HUES48 (cell line): Measurements from ENCODE around the gene PIK3C2B.
A peak's percentile ranks its signal among the peaks of the same experiment; 100 is the strongest.

ENCODE experiments used
- H3K27ac ChIP-seq: one replicate; pipeline ENCODE4 v1.7.0; 2013; ENCODE audit warnings: low read depth, low read length, inconsistent platforms
- H3K27me3 ChIP-seq: 2 replicates; pipeline ENCODE4 v1.6.1; 2013; ENCODE audit warnings: mild to moderate bottlenecking, low read length; ENCODE audit not compliant: control insufficient read depth, insufficient read depth
- H3K36me3 ChIP-seq: 2 replicates; pipeline ENCODE4 v1.6.1; 2013; ENCODE audit warnings: low read length; ENCODE audit not compliant: control insufficient read depth, insufficient read depth
- H3K4me1 ChIP-seq: 2 replicates; pipeline ENCODE4 v1.6.1; 2013; ENCODE audit warnings: mild to moderate bottlenecking, low read length; ENCODE audit not compliant: control insufficient read depth, insufficient read depth
- H3K4me3 ChIP-seq: 2 replicates; pipeline ENCODE4 v1.5.1; 2013; ENCODE audit warnings: mild to moderate bottlenecking, low read depth, low read length
- H3K9ac ChIP-seq: 2 replicates; pipeline ENCODE4 v1.6.1; 2013; ENCODE audit warnings: mild to moderate bottlenecking, low read depth, low read length, moderate library complexity
- H3K9me3 ChIP-seq: 2 replicates; pipeline ENCODE4 v1.6.1; 2013; ENCODE audit warnings: low read length; ENCODE audit not compliant: control insufficient read depth, insufficient read depth

PIK3C2B gene

DNA sequence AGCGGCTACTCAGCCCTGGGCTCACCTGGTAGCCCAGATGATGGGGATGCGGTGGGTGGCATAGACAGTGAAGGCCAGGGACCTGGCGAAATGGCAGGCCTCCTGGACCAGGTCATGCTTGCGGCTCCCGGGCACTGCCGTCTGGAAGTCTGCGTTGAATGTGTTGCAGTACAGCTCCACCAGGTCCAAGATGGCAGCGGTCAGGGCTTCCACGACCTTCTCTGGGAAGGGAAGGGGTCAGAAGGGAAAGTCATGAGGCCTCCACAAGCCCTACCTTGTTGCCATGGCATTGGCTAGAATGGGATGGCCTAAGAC lies 38.8 kb downstream of the PIK3C2B start:
- H3K27ac ChIP-seq, result peak overlapping the region; percentile 75
- H3K27me3 ChIP-seq, result no peaks in the 10 kb centered on the region
- H3K9ac ChIP-seq, result no peak overlapping the region
- H3K4me3 ChIP-seq, result no peak overlapping the region
- H3K9me3 ChIP-seq, result no peaks in the 10 kb centered on the region
- peaks cover 22% of the 10 kb centered on the region; the same call in 1 of the 2 replicates for H3K36me3 ChIP-seq
- peaks cover 37% of the 10 kb centered on the region for H3K4me1 ChIP-seq

DNA sequence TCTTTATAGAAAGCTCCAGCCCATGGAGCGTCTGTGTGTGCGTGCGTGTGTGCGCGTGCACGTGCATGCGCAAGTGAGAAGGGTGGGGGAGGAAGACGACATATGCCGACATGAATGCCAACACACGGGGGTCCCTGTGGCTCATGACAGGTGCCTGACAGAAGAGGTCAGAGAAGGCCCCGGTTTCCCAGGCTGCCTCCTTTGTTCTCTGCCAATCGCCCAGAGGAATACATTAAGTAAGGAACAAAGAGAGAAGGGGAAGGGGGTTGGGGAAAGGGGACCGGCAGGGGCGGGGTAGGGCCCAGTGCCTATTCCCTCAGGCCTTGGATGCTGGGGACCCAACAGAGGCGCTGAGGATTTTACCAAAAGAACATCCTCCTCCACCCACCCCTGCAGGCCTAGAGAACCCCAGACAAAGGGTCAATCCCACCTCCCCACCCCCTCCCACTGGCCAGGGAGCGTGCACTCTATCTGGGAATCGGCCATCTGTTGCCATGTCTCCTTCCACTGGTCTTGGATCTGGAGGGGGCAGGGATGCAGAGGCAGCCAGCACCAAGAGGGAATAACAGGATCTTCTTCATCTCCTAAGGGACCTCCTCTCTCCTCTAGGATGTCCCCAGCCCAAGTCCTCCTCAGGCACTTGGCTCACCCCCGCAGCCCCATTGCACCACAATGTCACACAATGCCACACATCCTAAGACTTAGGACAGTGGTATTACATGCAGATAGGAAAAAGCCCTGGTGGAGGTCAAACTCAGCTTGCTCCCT lies 39.4 kb downstream of the PIK3C2B start:
- peak overlapping the region; percentile 85 for H3K27ac ChIP-seq
- H3K9ac ChIP-seq, result no peak overlapping the region
- no peak overlapping the region; the same call in 1 of the 2 replicates for H3K4me3 ChIP-seq
- H3K4me1 ChIP-seq, result peaks cover 37% of the 10 kb centered on the region
- no peaks in the 10 kb centered on the region for H3K9me3 ChIP-seq
- H3K27me3 ChIP-seq, result no peaks in the 10 kb centered on the region
- H3K36me3 ChIP-seq, result peaks cover 17% of the 10 kb centered on the region; the same call in 1 of the 2 replicates

DNA sequence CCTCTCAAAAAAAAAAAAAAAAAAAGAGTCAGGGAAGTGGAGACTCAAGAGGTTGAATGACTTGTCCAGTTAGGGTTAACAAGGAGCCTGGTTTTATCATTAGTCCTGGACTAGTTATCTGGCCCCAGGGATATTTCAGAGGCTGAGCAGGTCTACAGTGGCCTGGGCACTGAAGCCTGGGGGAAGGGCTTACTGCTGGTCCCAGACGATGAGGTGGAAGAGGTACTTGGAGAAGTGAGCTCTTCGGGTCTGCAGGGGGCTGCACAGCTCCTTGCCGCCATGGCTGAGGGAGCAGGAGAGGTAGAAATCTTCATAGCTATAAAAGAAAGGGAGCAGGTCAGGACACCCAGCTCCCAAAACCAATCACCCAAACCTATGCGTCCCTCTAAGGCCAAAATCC lies 40.1 kb downstream of the PIK3C2B start:
- no peak overlapping the region for H3K4me3 ChIP-seq
- H3K9ac ChIP-seq, result no peak overlapping the region; the same call in 1 of the 2 replicates
- H3K27ac ChIP-seq, result peak overlapping the region; percentile 85
- peaks cover 41% of the 10 kb centered on the region for H3K4me1 ChIP-seq
- H3K27me3 ChIP-seq, result no peaks in the 10 kb centered on the region
- no peaks in the 10 kb centered on the region for H3K9me3 ChIP-seq
- H3K36me3 ChIP-seq, result peaks cover 13% of the 10 kb centered on the region; the same call in 1 of the 2 replicates

DNA sequence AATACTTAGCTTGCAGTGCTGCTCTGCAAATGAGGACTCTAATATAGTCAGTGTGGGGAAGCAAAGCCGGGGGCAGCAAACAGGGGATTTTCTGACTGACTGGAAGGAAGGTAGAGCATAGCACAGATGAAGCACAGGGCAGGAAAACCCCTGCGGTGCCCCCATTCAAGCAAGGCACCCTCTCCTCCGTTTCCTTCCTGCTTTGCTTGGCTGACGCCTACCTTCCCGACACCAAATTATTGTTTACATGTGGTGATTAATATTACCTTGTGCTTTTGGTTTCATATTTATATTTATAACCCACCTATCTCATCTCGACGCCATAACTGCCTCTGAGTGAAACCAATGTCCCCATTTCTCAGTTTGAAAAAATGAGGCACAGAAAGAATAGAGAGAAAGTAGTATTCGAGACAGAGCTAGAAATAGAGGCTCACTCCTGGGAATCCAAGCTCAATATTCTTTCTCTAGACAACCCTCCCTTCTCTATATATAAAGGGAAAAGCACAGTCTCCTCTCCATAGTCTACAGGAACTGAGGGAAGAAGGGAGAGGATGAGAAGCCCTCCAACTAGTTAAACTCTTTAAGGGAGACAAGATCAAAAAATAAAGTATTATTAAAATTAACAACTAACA lies 41.3 kb downstream of the PIK3C2B start:
- no peaks in the 10 kb centered on the region for H3K9me3 ChIP-seq
- no peak overlapping the region for H3K9ac ChIP-seq
- H3K36me3 ChIP-seq, result peaks cover 15% of the 10 kb centered on the region; the same call in 1 of the 2 replicates
- peaks cover 41% of the 10 kb centered on the region for H3K4me1 ChIP-seq
- no peak overlapping the region for H3K4me3 ChIP-seq
- no peaks in the 10 kb centered on the region for H3K27me3 ChIP-seq
- H3K27ac ChIP-seq, result no peak overlapping the region

DNA sequence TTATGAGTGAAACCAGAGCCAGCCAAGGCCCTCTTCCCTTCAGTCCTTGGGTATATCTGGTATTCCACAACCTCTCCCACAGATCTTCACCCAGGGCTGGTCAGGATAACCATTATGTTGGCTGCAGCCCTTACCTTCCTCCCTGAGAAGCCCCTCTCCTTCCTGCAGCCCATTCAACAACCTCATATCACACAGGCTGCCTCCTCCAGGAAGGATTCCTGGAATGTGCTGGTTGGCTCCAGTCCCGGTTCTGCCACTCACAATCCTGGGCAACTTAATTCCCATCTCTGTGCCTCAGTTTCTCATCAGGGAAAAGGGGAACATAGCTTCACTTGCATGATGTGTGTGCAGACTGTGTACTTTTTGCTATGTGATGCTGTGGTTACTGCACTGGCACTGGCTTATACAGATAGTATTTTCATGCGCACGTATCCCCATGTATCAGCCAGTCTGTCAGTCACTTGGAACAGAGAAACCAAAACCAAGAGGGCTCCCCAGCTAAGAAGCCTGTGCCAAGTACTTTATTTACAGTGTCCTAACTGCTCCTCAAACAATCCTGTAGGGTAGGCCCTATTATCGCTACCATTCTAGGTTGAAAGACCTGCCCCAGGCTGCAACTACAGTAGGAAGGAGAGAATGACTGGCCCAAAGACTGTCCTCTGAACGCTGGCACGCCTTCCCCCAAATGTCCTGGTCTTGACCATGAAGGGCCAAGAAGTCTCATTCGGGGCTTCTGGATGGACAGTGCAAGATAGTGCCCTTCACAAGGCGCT lies 43.1 kb downstream of the PIK3C2B start:
- Histone ChIP-seq H3K27me3 (no peaks in the 10 kb centered on the region), H3K4me3 (no peak overlapping the region), H3K36me3 (peaks cover 11% of the 10 kb centered on the region; the same call in 1 of the 2 replicates), H3K9me3 (no peaks in the 10 kb centered on the region), H3K9ac (no peak overlapping the region), H3K4me1 (peaks cover 32% of the 10 kb centered on the region), H3K27ac (peak overlapping the region; percentile 14)

DNA sequence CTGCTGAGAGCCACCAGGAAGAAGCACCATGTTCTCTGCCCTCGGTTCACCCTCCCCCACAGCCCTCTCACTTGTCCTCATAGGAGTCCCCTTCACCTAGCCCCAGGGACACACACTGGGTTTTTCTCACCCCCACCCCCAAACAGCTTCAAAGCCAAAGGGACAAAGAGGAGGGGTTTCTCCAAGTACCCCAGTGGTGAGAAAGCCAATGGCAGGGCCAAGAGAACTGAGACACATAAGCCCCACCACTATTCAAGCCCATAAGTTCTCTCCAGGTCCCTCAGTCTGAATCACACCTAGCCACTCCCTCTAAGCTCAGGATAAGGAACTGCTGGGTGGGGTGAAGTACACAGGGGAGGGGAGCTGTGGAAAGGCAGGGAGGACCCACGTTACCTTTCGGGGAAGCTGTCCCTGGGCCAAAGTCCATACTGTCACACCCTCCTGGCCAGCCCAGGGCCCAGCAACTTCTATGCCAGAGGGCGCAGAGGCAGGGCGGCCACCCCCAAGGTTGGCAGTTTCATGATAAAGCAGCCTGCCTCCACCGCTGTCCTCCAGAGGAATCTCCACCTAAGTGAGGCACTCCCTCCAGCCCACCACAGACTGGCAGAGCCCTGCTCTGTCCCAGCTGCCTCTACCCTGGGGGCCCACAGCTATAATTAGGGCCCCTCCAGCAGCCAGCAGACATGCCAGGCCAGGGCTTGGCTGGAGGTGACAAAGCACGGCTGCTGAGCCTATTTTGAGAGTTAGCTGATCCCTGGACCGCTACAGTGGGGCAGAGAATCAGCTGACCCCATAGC lies 43.9 kb downstream of the PIK3C2B start:
- peaks cover 8% of the 10 kb centered on the region for H3K36me3 ChIP-seq
- H3K4me3 ChIP-seq, result no peak overlapping the region
- H3K4me1 ChIP-seq, result peaks cover 23% of the 10 kb centered on the region
- H3K9me3 ChIP-seq, result no peaks in the 10 kb centered on the region
- no peak overlapping the region for H3K9ac ChIP-seq
- H3K27me3 ChIP-seq, result no peaks in the 10 kb centered on the region
- H3K27ac ChIP-seq, result peak overlapping the region; percentile 14

DNA sequence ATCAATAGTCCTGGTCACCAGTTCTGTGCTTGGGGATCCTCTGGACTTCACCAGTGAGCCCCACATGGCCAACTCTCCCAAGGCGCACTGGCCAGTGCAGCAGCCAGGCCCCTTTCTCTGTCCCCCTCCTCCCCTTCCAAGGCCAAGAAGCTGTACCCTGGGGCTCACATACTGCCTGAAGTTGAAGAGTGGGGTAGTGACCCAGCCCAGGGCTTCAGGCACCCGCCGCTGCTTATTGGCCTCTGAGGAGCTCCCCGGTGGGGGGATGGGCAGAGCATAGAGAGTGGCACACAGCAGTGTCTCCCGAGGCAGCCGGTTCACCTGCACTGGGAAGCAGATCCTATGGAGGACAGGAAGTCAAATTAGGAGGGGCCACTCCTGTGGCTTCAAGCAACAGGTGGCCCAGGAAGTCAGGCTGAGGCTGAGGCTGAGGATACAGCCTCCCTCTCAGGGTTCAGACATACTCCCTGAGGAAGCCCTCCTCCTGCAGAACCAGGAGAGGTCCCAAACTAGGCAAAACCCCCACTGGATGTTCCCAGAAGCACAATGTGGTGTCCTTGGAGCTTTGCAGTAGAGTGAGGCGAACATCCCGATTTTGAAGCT lies 44.8 kb downstream of the PIK3C2B start:
- Histone ChIP-seq H3K4me3 (no peak overlapping the region), H3K9ac (no peak overlapping the region), H3K27me3 (no peaks in the 10 kb centered on the region), H3K9me3 (no peaks in the 10 kb centered on the region), H3K27ac (no peak overlapping the region), H3K36me3 (peaks cover 16% of the 10 kb centered on the region), H3K4me1 (peaks cover 17% of the 10 kb centered on the region)

DNA sequence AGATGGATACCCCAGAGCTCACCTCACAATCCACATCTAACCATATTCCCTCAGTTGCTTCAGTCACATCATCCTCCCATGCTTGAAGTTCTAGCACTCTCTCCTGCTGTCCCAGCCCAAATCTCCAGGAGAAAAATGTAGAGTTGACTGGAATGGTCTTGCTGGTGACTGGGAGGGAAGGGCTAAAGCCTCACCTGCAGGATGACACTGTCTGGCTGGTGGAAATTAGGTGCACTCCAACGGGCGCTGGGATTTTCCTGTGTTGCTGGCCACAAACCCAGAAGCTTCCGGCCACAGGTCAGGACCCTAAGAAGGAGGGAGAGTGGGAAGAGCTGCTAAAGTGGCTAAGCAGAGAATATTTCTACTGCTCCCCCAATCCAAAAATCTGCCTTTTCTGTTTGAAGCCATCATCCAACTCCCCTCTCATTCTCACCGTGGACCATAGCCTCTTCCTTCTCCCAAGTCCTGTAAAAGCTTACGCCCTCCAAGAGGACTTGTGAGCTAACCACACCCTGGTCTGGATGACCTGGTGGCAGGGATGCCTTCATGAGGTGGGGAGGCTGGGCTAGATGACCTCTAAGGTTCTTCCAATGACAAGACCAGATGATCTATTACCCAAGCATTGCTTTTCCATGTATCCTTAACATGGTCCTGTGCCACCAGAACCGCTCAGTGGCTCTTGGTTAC lies 45.5 kb downstream of the PIK3C2B start:
- Histone ChIP-seq H3K36me3 (peaks cover 20% of the 10 kb centered on the region), H3K4me1 (peaks cover 12% of the 10 kb centered on the region), H3K27me3 (no peaks in the 10 kb centered on the region), H3K4me3 (no peak overlapping the region), H3K9ac (no peak overlapping the region), H3K9me3 (no peaks in the 10 kb centered on the region), H3K27ac (no peak overlapping the region)

DNA sequence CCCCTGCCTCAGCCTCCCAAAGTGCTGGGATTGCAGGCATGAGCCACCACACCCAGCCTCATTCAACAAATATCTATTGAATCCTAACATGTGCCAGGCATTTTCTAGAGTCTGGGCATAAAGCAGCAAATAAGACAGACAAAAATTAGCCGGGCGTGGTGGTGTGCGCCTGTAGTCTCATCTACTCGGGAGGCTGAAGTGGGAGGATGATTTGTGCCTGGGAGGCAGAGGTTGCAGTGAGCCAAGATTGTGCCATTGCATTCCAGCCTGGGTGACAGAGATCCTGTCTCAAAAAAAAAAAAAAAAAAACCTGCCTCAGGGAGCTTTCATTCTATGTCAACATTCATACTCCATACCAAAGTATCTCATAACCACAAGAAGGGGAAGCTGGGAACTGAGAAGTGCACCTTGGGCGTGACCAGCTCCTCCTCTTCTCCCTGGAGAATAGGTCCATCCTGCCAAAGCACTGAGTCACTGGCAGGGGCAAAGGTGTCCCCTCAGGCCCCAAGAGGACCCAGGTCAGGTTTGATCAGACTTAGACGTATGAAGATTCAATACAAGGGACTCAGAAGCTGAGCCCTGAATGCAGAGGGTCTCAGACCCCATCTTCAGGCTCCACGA lies 46.2 kb downstream of the PIK3C2B start:
- no peak overlapping the region for H3K9ac ChIP-seq

More for the DNA sequence above, 46.2 kb downstream of the PIK3C2B start:
- Histone ChIP-seq H3K27me3 (no peaks in the 10 kb centered on the region), H3K36me3 (peaks cover 27% of the 10 kb centered on the region), H3K9me3 (no peaks in the 10 kb centered on the region), H3K27ac (no peak overlapping the region), H3K4me1 (peaks cover 11% of the 10 kb centered on the region), H3K4me3 (no peak overlapping the region)
